Measurements from ENCODE around the gene LPCAT2. TPM values are rescaled to one million over a fixed set of nuclear protein-coding genes. Genes with fewer than 3 reads are reported as not detected.

LPCAT2 gene
- polyA plus RNA-seq, 1 donor from 2014 or later, result 0.59 TPM

DNA sequence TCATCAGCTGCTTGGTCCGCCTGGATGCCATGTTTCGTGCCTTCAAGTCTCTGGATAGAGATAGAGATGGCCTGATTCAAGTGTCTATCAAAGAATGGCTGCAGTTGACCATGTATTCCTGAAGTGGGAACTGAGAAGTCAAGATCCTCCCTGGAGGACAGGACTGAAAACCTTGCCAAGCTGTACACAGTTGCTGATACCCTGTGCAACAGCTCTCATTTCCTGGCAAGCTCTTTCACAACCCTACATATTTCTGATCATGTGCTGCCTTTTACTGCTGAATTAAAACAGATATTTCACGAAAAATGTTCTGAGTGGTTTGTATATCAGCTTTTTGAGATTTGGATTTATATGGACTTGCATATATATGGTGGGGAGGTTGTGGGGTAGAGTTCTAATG lies 58.5 kb downstream of the LPCAT2 start:
- Histone ChIP-seq H4K20me1 (ENCODE audit: insufficient read depth) (no peaks in the 10 kb centered on the region), H3K4me2 (ENCODE audit: low read length) (no peak overlapping the region), H3K27ac (ENCODE audit: low read length) (no peak overlapping the region), H2AFZ (ENCODE audit: low read depth, low read length) (no peak overlapping the region), H3K36me3 (ENCODE audit: insufficient read depth, low read length) (no peaks in the 10 kb centered on the region), H3K79me2 (replicated peaks; ENCODE audit: insufficient read depth, low read length) (no peaks in the 10 kb centered on the region), H3K4me3 (ENCODE audit: low read length) (no peak overlapping the region), H3K9ac (ENCODE audit: low read length) (no peak overlapping the region), H3K27me3 (ENCODE audit: insufficient read depth, low read depth, low read length) (no peaks in the 10 kb centered on the region), H3F3A (ENCODE audit: insufficient read depth, low read length, poor library complexity, severe bottlenecking) (no peaks in the 10 kb centered on the region), H3K9me2 (ENCODE audit: insufficient read depth, low read length) (no peaks in the 10 kb centered on the region), H3K9me3 (ENCODE audit: low read length) (no peaks in the 10 kb centered on the region)
- TF ChIP-seq MXI1 (conservative IDR thresholded peaks at IDR 0.05; ENCODE audit: poor library complexity, severe bottlenecking) (no peak), EZH2 (IDR thresholded peaks at IDR 0.05; ENCODE audit: borderline replicate concordance, insufficient read depth, low read length, poor library complexity, severe bottlenecking) (no peak), EP300 (conservative IDR thresholded peaks at IDR 0.05; ENCODE audit: poor library complexity, severe bottlenecking) (no peak), POLR2AphosphoS5 (IDR thresholded peaks at IDR 0.05) (no peak), RAD21 (conservative IDR thresholded peaks at IDR 0.05) (no peak), TAF1 (IDR thresholded peaks at IDR 0.05; ENCODE audit: low read depth) (no peak), CTCF (IDR thresholded peaks at IDR 0.05; ENCODE audit: poor library complexity, severe bottlenecking) (no peak), SMC3 (conservative IDR thresholded peaks at IDR 0.05; ENCODE audit: poor library complexity) (no peak)
- TF ChIP-seq, protein P1, sequence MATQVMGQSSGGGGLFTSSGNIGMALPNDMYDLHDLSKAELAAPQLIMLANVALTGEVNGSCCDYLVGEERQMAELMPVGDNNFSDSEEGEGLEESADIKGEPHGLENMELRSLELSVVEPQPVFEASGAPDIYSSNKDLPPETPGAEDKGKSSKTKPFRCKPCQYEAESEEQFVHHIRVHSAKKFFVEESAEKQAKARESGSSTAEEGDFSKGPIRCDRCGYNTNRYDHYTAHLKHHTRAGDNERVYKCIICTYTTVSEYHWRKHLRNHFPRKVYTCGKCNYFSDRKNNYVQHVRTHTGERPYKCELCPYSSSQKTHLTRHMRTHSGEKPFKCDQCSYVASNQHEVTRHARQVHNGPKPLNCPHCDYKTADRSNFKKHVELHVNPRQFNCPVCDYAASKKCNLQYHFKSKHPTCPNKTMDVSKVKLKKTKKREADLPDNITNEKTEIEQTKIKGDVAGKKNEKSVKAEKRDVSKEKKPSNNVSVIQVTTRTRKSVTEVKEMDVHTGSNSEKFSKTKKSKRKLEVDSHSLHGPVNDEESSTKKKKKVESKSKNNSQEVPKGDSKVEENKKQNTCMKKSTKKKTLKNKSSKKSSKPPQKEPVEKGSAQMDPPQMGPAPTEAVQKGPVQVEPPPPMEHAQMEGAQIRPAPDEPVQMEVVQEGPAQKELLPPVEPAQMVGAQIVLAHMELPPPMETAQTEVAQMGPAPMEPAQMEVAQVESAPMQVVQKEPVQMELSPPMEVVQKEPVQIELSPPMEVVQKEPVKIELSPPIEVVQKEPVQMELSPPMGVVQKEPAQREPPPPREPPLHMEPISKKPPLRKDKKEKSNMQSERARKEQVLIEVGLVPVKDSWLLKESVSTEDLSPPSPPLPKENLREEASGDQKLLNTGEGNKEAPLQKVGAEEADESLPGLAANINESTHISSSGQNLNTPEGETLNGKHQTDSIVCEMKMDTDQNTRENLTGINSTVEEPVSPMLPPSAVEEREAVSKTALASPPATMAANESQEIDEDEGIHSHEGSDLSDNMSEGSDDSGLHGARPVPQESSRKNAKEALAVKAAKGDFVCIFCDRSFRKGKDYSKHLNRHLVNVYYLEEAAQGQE (IDR thresholded peaks at IDR 0.05; ENCODE audit: borderline replicate concordance), result no peak

DNA sequence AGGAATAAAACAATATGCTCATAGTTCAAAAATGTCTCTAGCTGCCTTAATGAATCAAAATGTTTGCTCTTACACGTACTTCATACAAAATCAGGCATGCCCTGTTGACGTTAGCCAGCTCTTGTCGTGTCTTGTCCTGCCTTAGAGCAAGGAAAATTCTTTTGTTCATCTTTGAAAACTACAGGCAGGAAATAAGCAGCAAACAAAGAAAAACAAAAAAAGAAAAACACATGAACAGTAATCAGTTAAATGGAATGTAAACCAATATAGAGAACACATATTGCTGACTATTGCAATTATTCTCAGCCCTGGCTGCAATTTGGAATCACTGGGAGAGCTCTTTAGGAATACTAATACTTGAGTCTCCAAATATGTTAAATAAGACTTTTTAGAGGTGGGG lies 59.3 kb downstream of the LPCAT2 start:
- Histone ChIP-seq H2AFZ (ENCODE audit: low read depth, low read length) (no peak overlapping the region), H3K36me3 (ENCODE audit: insufficient read depth, low read length) (no peaks in the 10 kb centered on the region), H4K20me1 (ENCODE audit: insufficient read depth) (no peaks in the 10 kb centered on the region), H3F3A (ENCODE audit: insufficient read depth, low read length, poor library complexity, severe bottlenecking) (no peaks in the 10 kb centered on the region), H3K27ac (ENCODE audit: low read length) (no peak overlapping the region), H3K79me2 (replicated peaks; ENCODE audit: insufficient read depth, low read length) (no peaks in the 10 kb centered on the region), H3K9ac (ENCODE audit: low read length) (no peak overlapping the region), H3K9me3 (ENCODE audit: low read length) (no peaks in the 10 kb centered on the region), H3K4me2 (ENCODE audit: low read length) (no peak overlapping the region), H3K4me3 (ENCODE audit: low read length) (no peak overlapping the region), H3K9me2 (ENCODE audit: insufficient read depth, low read length) (no peaks in the 10 kb centered on the region), H3K27me3 (ENCODE audit: insufficient read depth, low read depth, low read length) (no peaks in the 10 kb centered on the region)
- TF ChIP-seq, protein P1 (IDR thresholded peaks at IDR 0.05; ENCODE audit: borderline replicate concordance), result no peak
- no peak for TF ChIP-seq EZH2 (IDR thresholded peaks at IDR 0.05; ENCODE audit: borderline replicate concordance, insufficient read depth, low read length, poor library complexity, severe bottlenecking)
- TF ChIP-seq CTCF (IDR thresholded peaks at IDR 0.05; ENCODE audit: poor library complexity, severe bottlenecking), result no peak

Data from neural cell (in vitro differentiated cells).